ENCODE data around the gene ARHGAP12.

DNA sequence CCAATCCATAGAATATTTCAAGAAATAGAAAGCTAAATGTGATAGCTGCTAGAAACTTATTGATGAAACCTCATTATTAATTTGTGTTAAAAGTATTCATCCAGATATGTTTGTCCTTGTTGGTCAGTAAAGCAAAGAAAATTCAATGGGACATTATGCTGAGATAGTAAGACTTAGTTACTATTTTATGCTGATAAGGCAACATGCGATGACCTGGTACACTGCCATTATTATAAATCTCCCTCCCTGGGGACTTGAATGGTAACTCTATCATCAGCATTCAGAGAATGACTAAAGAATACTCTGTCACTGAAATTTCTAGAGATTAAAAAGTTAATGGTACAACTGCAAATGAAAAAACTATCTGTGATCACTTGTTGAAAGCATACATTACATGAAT lies 54.9 kb downstream of the ARHGAP12 start:
- TF ChIP-seq, protein P1, sequence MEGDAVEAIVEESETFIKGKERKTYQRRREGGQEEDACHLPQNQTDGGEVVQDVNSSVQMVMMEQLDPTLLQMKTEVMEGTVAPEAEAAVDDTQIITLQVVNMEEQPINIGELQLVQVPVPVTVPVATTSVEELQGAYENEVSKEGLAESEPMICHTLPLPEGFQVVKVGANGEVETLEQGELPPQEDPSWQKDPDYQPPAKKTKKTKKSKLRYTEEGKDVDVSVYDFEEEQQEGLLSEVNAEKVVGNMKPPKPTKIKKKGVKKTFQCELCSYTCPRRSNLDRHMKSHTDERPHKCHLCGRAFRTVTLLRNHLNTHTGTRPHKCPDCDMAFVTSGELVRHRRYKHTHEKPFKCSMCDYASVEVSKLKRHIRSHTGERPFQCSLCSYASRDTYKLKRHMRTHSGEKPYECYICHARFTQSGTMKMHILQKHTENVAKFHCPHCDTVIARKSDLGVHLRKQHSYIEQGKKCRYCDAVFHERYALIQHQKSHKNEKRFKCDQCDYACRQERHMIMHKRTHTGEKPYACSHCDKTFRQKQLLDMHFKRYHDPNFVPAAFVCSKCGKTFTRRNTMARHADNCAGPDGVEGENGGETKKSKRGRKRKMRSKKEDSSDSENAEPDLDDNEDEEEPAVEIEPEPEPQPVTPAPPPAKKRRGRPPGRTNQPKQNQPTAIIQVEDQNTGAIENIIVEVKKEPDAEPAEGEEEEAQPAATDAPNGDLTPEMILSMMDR (conservative IDR thresholded peaks at IDR 0.05): no peak
- TF ChIP-seq EZH2 (IDR thresholded peaks at IDR 0.05; ENCODE audit: low read depth): no peak
